ENCODE measurements around the gene C20orf173. TPM values are rescaled to one million over a fixed set of nuclear protein-coding genes. Genes with fewer than 3 reads are reported as not detected.
A peak's percentile ranks its signal among the peaks of the same experiment; 100 is the strongest.
"Not testable (repeated sequence)": the region's sequence is repeated elsewhere in the genome, so short reads cannot be mapped to it uniquely, and the experiment has no call there.

The C20orf173 gene
- polyA plus RNA-seq (ENCODE audit: insufficient read length in 10 of 10): not detected
- long read RNA-seq, donor 1: 0 reads
- long read RNA-seq, donor 2: 0 reads
- long read RNA-seq, donor 3: 0 reads
- long read RNA-seq, donor 4: 0 reads
- long read RNA-seq, donor 5, partial matches to known transcripts: 346 of 346 reads
- long read RNA-seq, donor 5, other reads (novel, unspliced or antisense): 0 of 346 reads
- long read RNA-seq, donor 6: 0 reads
- long read RNA-seq, donor 7: 0 reads
- long read RNA-seq, donor 8: 0 reads
- long read RNA-seq, donor 9: 0 reads

DNA sequence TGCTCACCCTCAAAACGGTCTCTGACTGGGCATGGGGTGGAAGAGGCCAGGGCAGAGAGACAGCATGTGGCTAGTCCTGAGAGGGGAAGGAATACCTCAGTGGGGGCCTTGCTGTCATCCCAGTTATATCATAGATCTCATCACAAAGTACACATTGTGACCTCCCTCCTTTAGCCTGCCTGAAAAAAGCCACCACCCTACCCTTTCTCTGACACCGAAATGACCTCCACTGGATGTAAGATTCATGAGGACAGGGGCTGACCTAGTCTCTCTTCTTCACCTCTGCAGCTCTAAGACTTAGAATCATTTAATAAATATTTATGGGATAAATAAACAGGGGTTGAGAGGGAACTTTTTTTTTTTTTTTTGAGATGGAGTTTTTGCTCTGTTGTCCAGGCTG, at the start of gene C20orf173:
TSS of gene C20orf173 (minus strand) at position 101 of the 400 bp plus-strand sequence. CDS start 279 bp downstream, outside the sequence.
- DNase-seq: no peak

DNA sequence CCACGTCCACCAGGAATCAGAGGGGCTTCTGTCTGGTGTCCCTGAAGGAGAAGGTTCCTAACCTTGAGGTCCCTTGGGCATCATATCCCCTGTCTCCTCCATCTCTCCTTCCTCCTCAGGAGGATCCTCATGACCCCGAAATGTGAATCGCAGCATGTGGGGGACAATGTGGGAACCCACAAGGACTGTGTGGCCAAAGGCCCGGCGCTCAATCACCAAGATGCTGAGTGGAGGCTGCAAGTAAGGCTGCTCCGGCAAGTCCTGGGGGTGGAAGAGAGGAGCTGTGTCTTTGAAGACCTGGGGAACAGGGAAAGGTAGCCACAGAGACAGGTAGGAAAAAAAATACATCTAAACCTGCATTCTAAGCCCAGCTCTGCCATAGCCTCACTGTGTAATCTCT, 49.7 kb upstream of the C20orf173 start:
- no peak for DNase-seq

DNA sequence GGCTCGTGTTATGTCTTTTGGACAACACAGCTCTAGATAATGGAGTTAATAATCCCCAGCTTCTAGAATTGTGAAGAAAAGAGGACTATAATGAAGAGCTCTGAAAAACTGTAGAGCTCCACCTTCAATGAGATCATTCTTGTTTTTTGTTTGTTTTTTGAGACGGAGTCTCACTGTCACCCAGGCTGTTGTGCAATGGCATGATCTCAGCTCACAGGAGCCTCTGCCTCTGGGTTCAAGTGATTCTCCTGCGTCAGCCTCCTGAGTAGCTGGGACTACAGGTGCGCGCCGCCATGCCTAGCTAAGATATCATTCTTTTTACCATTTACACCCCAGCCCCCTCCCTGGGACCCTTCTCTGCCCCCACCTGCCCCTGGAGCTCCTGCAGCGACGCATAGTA, 49.0 kb upstream of the C20orf173 start:
- DNase-seq: no peak

DNA sequence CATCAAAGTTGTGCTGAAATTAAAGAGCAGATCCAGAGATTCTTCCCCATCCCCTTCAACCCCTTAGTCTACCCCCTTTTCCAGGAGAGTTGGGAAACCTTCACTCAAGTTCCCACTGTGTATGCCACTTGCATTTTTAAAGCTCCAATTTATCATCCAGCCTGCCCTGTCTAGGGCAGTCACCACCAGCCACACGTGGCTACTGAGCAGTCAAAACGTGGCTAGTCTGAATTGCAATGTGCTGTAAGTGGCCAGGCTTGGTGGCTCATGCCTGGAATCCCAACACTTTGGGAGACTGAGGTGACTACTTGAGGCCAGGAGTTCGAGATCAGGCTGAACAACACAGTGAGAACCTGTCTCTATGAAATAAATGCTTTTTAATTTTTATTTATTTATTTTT, 47.4 kb upstream of the C20orf173 start:
- DNase-seq: no peak

DNA sequence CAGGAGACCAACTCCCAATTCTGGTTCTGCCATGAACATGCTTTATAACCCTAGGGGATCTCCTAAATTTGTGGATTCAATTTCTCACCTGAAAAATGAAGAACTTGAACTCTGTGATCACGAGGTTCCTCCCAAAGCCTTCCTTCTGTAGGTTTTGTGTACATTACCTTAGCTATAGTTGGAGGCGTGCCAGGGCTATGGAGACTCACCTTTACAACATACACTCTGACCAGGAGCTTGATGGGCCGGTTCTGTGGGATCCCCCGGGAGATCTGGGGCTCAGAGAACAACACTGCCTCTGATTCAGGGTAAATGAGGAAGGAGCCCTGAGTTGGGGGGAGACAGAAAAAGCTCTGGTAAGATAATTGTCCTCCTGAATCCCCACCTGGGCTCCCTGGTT, 46.5 kb upstream of the C20orf173 start:
- DNase-seq: no peak

- DNase-seq: no peak
Observed at GRCh38 chr20:35572838-35573237, 43.4 kb upstream of the C20orf173 start.

DNA sequence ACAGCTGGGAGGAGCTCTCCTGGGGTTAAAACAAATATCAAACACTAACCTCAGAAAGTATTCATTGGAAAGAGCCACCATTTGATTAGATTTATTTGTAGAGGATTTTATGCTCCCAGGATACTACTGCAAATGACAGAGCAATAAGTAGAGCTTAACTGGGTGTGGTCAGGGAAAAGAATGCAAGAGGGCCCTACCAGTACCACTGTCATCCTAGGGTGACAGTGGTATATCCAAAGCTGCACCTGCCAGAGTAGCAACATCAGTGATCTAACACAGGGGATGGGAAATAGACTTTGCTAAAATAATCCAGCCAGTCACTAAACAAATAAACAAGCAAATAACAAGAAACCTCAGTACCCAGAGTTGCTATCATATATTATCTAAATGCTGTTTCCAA, 42.1 kb upstream of the C20orf173 start:
- DNase-seq: no peak

GRCh38 chr20:35568645-35569044, 39.2 kb upstream of the C20orf173 start:
- DNase-seq: no peak

GRCh38 chr20:35564905-35565304, 35.5 kb upstream of the C20orf173 start:
- DNase-seq: no peak

- no peak for DNase-seq
Observed at GRCh38 chr20:35563834-35564233, 34.4 kb upstream of the C20orf173 start.

GRCh38 chr20:35562541-35563110, 33.2 kb upstream of the C20orf173 start:
- no peak for DNase-seq

DNA sequence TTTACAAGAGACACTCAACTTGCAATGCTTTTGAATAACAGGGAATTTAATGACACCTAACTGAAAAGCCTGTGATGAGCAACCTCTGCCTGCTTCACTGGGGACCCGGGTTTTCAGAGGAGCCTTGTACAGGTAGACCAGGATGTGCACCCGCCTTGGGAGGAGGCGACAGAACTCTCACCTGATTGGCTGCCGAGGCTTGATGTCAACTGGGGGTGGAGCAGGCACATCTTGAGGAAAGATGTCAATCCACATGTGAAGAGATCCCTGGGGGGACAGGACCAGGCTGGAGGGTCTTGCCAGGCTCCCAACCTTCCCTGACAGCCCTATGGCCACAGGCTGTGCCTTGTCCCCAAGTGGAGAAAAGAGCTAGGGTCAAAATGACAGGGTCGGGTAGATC, 32.2 kb upstream of the C20orf173 start:
- no peak for DNase-seq

GRCh38 chr20:35561268-35561667, 31.8 kb upstream of the C20orf173 start:
- no peak for DNase-seq

GRCh38 chr20:35560541-35560940, 31.1 kb upstream of the C20orf173 start:
- no peak for DNase-seq

DNA sequence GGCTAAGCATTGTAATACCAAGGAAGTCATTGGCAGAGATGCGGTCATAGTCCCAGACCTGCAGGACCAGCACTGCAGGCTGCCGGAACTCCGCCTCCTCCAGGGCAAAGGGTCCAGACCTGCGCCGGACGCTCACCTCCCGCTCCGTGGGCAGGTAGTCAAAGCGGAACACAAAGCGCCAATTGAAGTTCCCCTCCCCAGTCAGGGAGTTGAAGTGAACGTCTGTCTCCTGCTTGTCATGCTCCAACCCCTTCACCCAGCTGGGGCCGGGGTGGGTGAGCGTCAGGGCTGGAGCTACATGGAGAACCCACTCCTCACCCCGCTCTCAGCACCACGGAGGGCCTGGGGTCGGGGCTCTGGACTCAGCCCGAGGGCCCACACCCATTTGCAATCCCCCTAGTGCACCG, 30.7 kb upstream of the C20orf173 start:
- no peak for DNase-seq

GRCh38 chr20:35559042-35559693, 29.7 kb upstream of the C20orf173 start:
- DNase-seq: no peak

DNA sequence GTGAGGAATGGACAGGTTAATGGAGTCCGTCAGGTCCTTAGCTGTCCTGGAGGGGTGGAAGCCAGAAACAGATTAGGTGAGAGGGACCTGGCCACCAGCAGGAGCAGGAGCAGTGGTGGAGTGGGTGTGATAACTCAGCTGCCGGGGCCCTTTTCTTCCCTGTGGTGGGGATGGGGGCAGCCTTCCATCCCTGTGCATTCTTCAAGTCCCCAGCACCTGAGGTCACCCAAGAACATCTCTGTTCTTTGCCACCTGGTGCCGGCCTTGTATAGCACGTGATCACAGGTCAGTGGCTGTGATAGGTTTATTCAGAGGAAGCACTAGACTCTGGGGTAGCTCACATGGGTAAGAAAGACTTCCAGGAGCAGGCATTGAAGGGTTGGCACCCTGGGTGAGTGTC, 29.0 kb upstream of the C20orf173 start:
- DNase-seq: no peak

GRCh38 chr20:35556871-35557270, 27.4 kb upstream of the C20orf173 start:
- no peak for DNase-seq

GRCh38 chr20:35555951-35556645, 26.6 kb upstream of the C20orf173 start:
- DNase-seq: no peak

GRCh38 chr20:35555461-35555860, 26.0 kb upstream of the C20orf173 start:
- not testable (repeated sequence) for DNase-seq

- DNase-seq: no peak
Observed at GRCh38 chr20:35552914-35553313, 23.5 kb upstream of the C20orf173 start.

- peak in 2 of 3 donors; percentile 11 to 29 for DNase-seq
Observed at GRCh38 chr20:35551503-35551902, 22.1 kb upstream of the C20orf173 start.

GRCh38 chr20:35547329-35547728, 17.9 kb upstream of the C20orf173 start:
- no peak for DNase-seq
